ENCODE measurements around the gene ZC3H6. TPM values are rescaled to one million over a fixed set of nuclear protein-coding genes. Genes with fewer than 3 reads are reported as not detected.

The ZC3H6 gene
- total RNA-seq, 1 donor from 2014 or later, result 4.7 TPM

DNA sequence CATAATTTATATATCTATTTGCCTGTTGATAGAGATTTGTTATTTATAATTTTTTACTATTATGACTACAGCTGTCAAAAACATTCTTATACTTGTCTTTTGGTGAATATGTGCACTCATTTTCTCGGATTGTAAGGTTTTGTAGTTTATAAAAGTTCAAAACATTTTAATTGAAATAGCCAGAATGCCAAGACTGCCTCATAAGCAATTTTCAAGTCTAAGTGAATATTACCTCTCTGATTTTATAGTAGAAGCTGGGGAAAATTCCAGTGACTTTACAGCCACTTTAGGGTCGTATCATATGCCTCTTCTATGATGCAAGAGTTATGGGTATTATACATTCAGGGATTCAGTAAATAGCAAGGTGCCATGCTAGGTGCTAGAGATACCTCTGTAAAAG is 21.0 kb downstream of the ZC3H6 start:
- H3K9me3 ChIP-seq (ENCODE audit: control insufficient read depth in 3 of 3, low read length in 3 of 3), result no peaks in the 10 kb centered on the region
- no peaks in the 10 kb centered on the region for H3K27me3 ChIP-seq (ENCODE audit: control insufficient read depth in 3 of 3, insufficient read depth in 3 of 3, low read length in 3 of 3)
- no peak overlapping the region for H3K4me3 ChIP-seq (ENCODE audit: low read length in 3 of 3)
- peaks cover 0 to 4% (median 0%) of the 10 kb centered on the region in 3 donors for H3K4me1 ChIP-seq (ENCODE audit: control insufficient read depth in 3 of 3, insufficient read depth in 3 of 3, low read length in 3 of 3)
- H3K9ac ChIP-seq (ENCODE audit: low read depth in 1 of 3, low read length in 3 of 3), result no peak overlapping the region
- peaks cover 5 to 6% (median 5%) of the 10 kb centered on the region in 3 donors for H3K36me3 ChIP-seq (ENCODE audit: control insufficient read depth in 3 of 3, insufficient read depth in 3 of 3, low read length in 3 of 3)
- H3K27ac ChIP-seq (ENCODE audit: low read depth, low read length), result no peak overlapping the region

DNA sequence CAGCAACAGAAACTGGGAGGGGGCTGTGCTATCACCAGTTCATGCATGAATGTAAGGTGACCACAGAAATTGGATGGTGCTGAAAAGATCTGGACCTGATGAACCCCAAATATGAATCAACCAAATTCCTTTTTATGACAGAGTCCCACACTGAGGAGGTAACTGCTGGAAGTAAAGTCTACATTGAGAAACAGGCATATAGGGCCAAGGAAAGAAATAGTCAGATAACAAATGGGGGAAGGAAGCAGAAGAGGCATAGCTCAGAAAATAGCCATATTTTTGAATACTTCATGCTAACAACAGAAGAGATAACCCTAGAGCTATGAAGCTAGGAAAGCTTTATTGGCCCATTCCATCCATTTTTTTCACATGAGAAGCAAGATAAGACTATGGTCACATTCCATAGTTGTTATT is 25.8 kb downstream of the ZC3H6 start:
- H3K9ac ChIP-seq (ENCODE audit: low read depth in 1 of 3, low read length in 3 of 3), result no peak overlapping the region
- H3K9me3 ChIP-seq (ENCODE audit: control insufficient read depth in 3 of 3, low read length in 3 of 3), result no peaks in the 10 kb centered on the region
- no peaks in the 10 kb centered on the region for H3K27me3 ChIP-seq (ENCODE audit: control insufficient read depth in 3 of 3, insufficient read depth in 3 of 3, low read length in 3 of 3)
- no peak overlapping the region for H3K27ac ChIP-seq (ENCODE audit: low read depth, low read length)
- H3K36me3 ChIP-seq (ENCODE audit: control insufficient read depth in 3 of 3, insufficient read depth in 3 of 3, low read length in 3 of 3), result peaks cover 17 to 24% (median 18%) of the 10 kb centered on the region in 3 donors
- no peaks in the 10 kb centered on the region for H3K4me1 ChIP-seq (ENCODE audit: control insufficient read depth in 3 of 3, insufficient read depth in 3 of 3, low read length in 3 of 3)
- no peak overlapping the region for H3K4me3 ChIP-seq (ENCODE audit: low read length in 3 of 3)

- Histone ChIP-seq H3K9me3 (ENCODE audit: control insufficient read depth in 3 of 3, low read length in 3 of 3) (no peaks in the 10 kb centered on the region), H3K4me1 (ENCODE audit: control insufficient read depth in 3 of 3, insufficient read depth in 3 of 3, low read length in 3 of 3) (no peaks in the 10 kb centered on the region), H3K36me3 (ENCODE audit: control insufficient read depth in 3 of 3, insufficient read depth in 3 of 3, low read length in 3 of 3) (peaks cover 17 to 30% (median 21%) of the 10 kb centered on the region in 3 donors), H3K9ac (ENCODE audit: low read depth in 1 of 3, low read length in 3 of 3) (no peak overlapping the region), H3K4me3 (ENCODE audit: low read length in 3 of 3) (no peak overlapping the region), H3K27me3 (ENCODE audit: control insufficient read depth in 3 of 3, insufficient read depth in 3 of 3, low read length in 3 of 3) (no peaks in the 10 kb centered on the region), H3K27ac (ENCODE audit: low read depth, low read length) (no peak overlapping the region)
Observed at GRCh38 chr2:112301973-112302372, 26.6 kb downstream of the ZC3H6 start.

DNA sequence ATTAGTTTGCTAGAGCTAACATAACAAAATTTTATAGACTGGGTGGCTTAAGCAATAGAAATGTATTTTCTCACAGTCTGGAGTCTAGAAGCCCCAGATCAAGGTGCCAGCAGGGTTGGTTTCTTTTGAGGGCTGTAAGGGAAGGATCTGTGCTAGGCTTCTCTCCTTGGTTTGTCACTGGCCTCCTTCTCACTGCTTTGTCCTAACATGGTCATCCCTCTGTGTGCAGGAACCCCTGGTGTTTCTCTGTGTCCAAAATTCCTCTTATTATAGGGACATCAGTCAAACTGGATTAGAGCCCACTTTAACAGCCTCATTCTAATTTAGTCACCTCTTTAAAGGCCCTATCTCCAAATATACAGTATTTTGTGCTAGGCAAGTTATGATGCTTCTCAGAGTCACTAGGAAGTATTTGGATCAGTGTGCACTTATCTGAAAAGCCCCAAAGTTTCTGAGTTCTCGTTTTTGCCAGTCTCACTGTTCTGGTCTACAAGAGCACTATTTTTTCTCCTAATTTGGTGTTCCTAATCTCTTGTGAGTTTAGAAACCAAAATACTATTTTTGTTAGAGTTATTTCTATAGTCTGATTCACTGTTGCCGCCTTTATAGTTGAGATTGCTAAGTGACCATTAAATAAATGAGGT is 29.0 kb downstream of the ZC3H6 start:
- Histone ChIP-seq H3K27me3 (ENCODE audit: control insufficient read depth in 3 of 3, insufficient read depth in 3 of 3, low read length in 3 of 3) (no peaks in the 10 kb centered on the region), H3K4me3 (ENCODE audit: low read length in 3 of 3) (no peak overlapping the region), H3K27ac (ENCODE audit: low read depth, low read length) (no peak overlapping the region), H3K4me1 (ENCODE audit: control insufficient read depth in 3 of 3, insufficient read depth in 3 of 3, low read length in 3 of 3) (no peaks in the 10 kb centered on the region), H3K9ac (ENCODE audit: low read depth in 1 of 3, low read length in 3 of 3) (no peak overlapping the region), H3K9me3 (ENCODE audit: control insufficient read depth in 3 of 3, low read length in 3 of 3) (no peaks in the 10 kb centered on the region), H3K36me3 (ENCODE audit: control insufficient read depth in 3 of 3, insufficient read depth in 3 of 3, low read length in 3 of 3) (peaks cover 17 to 40% (median 24%) of the 10 kb centered on the region in 3 donors)

DNA sequence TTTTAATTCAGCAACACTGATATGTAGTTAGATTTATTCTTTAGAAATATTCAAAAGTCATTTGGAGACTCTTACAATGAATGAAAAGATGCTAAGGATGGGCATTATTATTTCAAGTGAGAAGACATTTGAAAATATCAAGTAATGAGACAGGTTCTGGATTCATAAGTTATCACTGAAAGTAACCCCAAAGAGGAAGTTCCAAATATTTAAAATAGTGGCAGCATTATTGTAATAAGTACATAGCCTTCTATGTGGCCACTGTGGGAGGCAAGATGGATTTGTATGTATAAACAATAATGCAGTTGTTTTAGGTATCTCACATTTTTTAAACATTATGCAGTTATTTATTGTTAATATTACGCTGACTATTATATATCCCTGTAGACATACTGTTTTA is 29.7 kb downstream of the ZC3H6 start:
- Histone ChIP-seq H3K4me3 (ENCODE audit: low read length in 3 of 3) (no peak overlapping the region), H3K4me1 (ENCODE audit: control insufficient read depth in 3 of 3, insufficient read depth in 3 of 3, low read length in 3 of 3) (no peaks in the 10 kb centered on the region), H3K27me3 (ENCODE audit: control insufficient read depth in 3 of 3, insufficient read depth in 3 of 3, low read length in 3 of 3) (no peaks in the 10 kb centered on the region), H3K9ac (ENCODE audit: low read depth in 1 of 3, low read length in 3 of 3) (no peak overlapping the region), H3K9me3 (ENCODE audit: control insufficient read depth in 3 of 3, low read length in 3 of 3) (no peaks in the 10 kb centered on the region), H3K36me3 (ENCODE audit: control insufficient read depth in 3 of 3, insufficient read depth in 3 of 3, low read length in 3 of 3) (peaks cover 17 to 47% (median 24%) of the 10 kb centered on the region in 3 donors), H3K27ac (ENCODE audit: low read depth, low read length) (no peak overlapping the region)

DNA sequence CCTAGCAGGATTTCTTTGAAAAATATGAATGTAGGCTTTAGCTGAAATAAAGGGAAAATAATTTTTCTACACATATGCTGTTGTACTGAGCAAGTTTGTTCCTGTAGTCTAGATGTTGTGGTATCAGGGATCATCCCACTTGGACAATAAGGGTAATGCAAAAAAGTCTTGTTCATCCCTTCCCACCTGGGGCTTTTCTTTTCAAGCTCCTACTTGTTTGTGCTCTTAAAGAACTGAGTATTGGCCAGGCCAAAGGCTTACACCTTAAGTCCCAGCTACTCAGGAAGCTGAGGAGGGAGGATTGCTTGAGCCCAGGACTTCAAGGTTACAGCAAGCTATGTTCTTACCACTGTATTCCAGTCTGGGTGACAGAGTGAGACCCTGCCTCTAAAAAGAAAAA is 35.5 kb downstream of the ZC3H6 start:
- H3K9ac ChIP-seq (ENCODE audit: low read depth in 1 of 3, low read length in 3 of 3), result no peak overlapping the region
- no peaks in the 10 kb centered on the region for H3K4me1 ChIP-seq (ENCODE audit: control insufficient read depth in 3 of 3, insufficient read depth in 3 of 3, low read length in 3 of 3)
- no peak overlapping the region for H3K27ac ChIP-seq (ENCODE audit: low read depth, low read length)
- H3K36me3 ChIP-seq (ENCODE audit: control insufficient read depth in 3 of 3, insufficient read depth in 3 of 3, low read length in 3 of 3), result peaks cover 3 to 40% (median 22%) of the 10 kb centered on the region in 3 donors
- H3K27me3 ChIP-seq (ENCODE audit: control insufficient read depth in 3 of 3, insufficient read depth in 3 of 3, low read length in 3 of 3), result no peaks in the 10 kb centered on the region
- no peaks in the 10 kb centered on the region for H3K9me3 ChIP-seq (ENCODE audit: control insufficient read depth in 3 of 3, low read length in 3 of 3)
- H3K4me3 ChIP-seq (ENCODE audit: low read length in 3 of 3), result no peak overlapping the region

GRCh38 chr2:112311932-112312331 is 36.5 kb downstream of the ZC3H6 start:
- H3K4me1 ChIP-seq (ENCODE audit: control insufficient read depth in 3 of 3, insufficient read depth in 3 of 3, low read length in 3 of 3), result no peaks in the 10 kb centered on the region
- no peak overlapping the region for H3K27ac ChIP-seq (ENCODE audit: low read depth, low read length)
- peaks cover 7 to 37% (median 23%) of the 10 kb centered on the region in 3 donors for H3K36me3 ChIP-seq (ENCODE audit: control insufficient read depth in 3 of 3, insufficient read depth in 3 of 3, low read length in 3 of 3)
- H3K9me3 ChIP-seq (ENCODE audit: control insufficient read depth in 3 of 3, low read length in 3 of 3), result no peaks in the 10 kb centered on the region
- H3K9ac ChIP-seq (ENCODE audit: low read depth in 1 of 3, low read length in 3 of 3), result no peak overlapping the region
- H3K4me3 ChIP-seq (ENCODE audit: low read length in 3 of 3), result no peak overlapping the region
- no peaks in the 10 kb centered on the region for H3K27me3 ChIP-seq (ENCODE audit: control insufficient read depth in 3 of 3, insufficient read depth in 3 of 3, low read length in 3 of 3)

- no peaks in the 10 kb centered on the region for H3K27me3 ChIP-seq (ENCODE audit: control insufficient read depth in 3 of 3, insufficient read depth in 3 of 3, low read length in 3 of 3)
- no peak overlapping the region for H3K27ac ChIP-seq (ENCODE audit: low read depth, low read length)
- H3K36me3 ChIP-seq (ENCODE audit: control insufficient read depth in 3 of 3, insufficient read depth in 3 of 3, low read length in 3 of 3), result peaks cover 7 to 29% (median 20%) of the 10 kb centered on the region in 3 donors
- H3K9me3 ChIP-seq (ENCODE audit: control insufficient read depth in 3 of 3, low read length in 3 of 3), result no peaks in the 10 kb centered on the region
- H3K9ac ChIP-seq (ENCODE audit: low read depth in 1 of 3, low read length in 3 of 3), result no peak overlapping the region
- no peaks in the 10 kb centered on the region for H3K4me1 ChIP-seq (ENCODE audit: control insufficient read depth in 3 of 3, insufficient read depth in 3 of 3, low read length in 3 of 3)
- no peak overlapping the region for H3K4me3 ChIP-seq (ENCODE audit: low read length in 3 of 3)
Observed at GRCh38 chr2:112312821-112313220, 37.4 kb downstream of the ZC3H6 start.

DNA sequence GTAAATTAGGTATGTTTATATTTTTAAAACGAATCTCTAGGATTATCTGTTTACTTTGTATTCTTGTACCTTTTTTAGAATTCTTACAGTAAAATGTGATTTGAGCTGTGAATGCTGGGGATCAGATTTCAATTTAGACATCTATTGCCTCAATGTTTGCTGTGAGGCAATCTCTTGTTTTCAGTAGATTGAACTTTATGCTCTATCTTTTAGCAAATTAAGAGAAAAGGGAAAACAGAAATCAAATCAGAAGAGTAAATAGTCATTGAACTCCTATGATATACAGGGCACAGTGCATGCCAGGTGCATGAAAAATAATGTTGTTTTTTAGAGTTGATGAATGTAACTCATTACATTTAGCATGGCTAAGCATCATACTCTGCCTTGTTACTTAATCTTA is 39.5 kb downstream of the ZC3H6 start:
- Histone ChIP-seq H3K27ac (ENCODE audit: low read depth, low read length) (no peak overlapping the region), H3K9me3 (ENCODE audit: control insufficient read depth in 3 of 3, low read length in 3 of 3) (no peaks in the 10 kb centered on the region), H3K36me3 (ENCODE audit: control insufficient read depth in 3 of 3, insufficient read depth in 3 of 3, low read length in 3 of 3) (peaks cover 7 to 22% (median 20%) of the 10 kb centered on the region in 3 donors), H3K27me3 (ENCODE audit: control insufficient read depth in 3 of 3, insufficient read depth in 3 of 3, low read length in 3 of 3) (no peaks in the 10 kb centered on the region), H3K4me1 (ENCODE audit: control insufficient read depth in 3 of 3, insufficient read depth in 3 of 3, low read length in 3 of 3) (no peaks in the 10 kb centered on the region), H3K4me3 (ENCODE audit: low read length in 3 of 3) (no peak overlapping the region), H3K9ac (ENCODE audit: low read depth in 1 of 3, low read length in 3 of 3) (no peak overlapping the region)

GRCh38 chr2:112317303-112318158 is 42.1 kb downstream of the ZC3H6 start:
- Histone ChIP-seq H3K27me3 (ENCODE audit: control insufficient read depth in 3 of 3, insufficient read depth in 3 of 3, low read length in 3 of 3) (no peaks in the 10 kb centered on the region), H3K4me1 (ENCODE audit: control insufficient read depth in 3 of 3, insufficient read depth in 3 of 3, low read length in 3 of 3) (no peaks in the 10 kb centered on the region), H3K36me3 (ENCODE audit: control insufficient read depth in 3 of 3, insufficient read depth in 3 of 3, low read length in 3 of 3) (peaks cover 3 to 6% (median 5%) of the 10 kb centered on the region in 3 donors), H3K9ac (ENCODE audit: low read depth in 1 of 3, low read length in 3 of 3) (no peak overlapping the region), H3K9me3 (ENCODE audit: control insufficient read depth in 3 of 3, low read length in 3 of 3) (no peaks in the 10 kb centered on the region), H3K4me3 (ENCODE audit: low read length in 3 of 3) (no peak overlapping the region), H3K27ac (ENCODE audit: low read depth, low read length) (no peak overlapping the region)
